NCI-H2081 treated with DMSO at 0.1 percent for 48 hours (cell line): Measurements from ENCODE around the gene SGCD.

Source experiments
- DNase-seq: peaks from one replicate; lab custom pipeline; 2025; lab: John Stamatoyannopoulos, UW

Gene SGCD

GRCh38 chr5:156326718-156327259 is at the start of gene SGCD:
Gene SGCD, plus strand, starts transcription at chr5:156327164.
- DNase-seq, result no peak

GRCh38 chr5:156277290-156277689 is 49.7 kb upstream of the SGCD start:
- DNase-seq, result no peak

- DNase-seq, result no peak
Observed at GRCh38 chr5:156295431-156295830, 31.5 kb upstream of the SGCD start.

GRCh38 chr5:156310115-156310514 is 16.8 kb upstream of the SGCD start:
- no peak for DNase-seq

- no peak for DNase-seq
Observed at GRCh38 chr5:156312897-156313694, 13.9 kb upstream of the SGCD start.

- no peak for DNase-seq
Observed at GRCh38 chr5:156314416-156314815, 12.5 kb upstream of the SGCD start.

- DNase-seq, result no peak
Observed at GRCh38 chr5:156322666-156323065, 4.3 kb upstream of the SGCD start.

GRCh38 chr5:156327296-156327695 is 332 bp downstream of the SGCD start:
- DNase-seq, result no peak

GRCh38 chr5:156328161-156328560 is 1.2 kb downstream of the SGCD start:
- no peak for DNase-seq

- no peak for DNase-seq
Observed at GRCh38 chr5:156328766-156329165, 1.8 kb downstream of the SGCD start.

- DNase-seq, result no peak
Observed at GRCh38 chr5:156329171-156329611, 2.2 kb downstream of the SGCD start.

GRCh38 chr5:156330141-156330870 is 3.3 kb downstream of the SGCD start:
- DNase-seq, result no peak

GRCh38 chr5:156331181-156331580 is 4.2 kb downstream of the SGCD start:
- DNase-seq, result no peak

GRCh38 chr5:156331845-156332244 is 4.9 kb downstream of the SGCD start:
- DNase-seq, result no peak

- DNase-seq, result no peak
Observed at GRCh38 chr5:156332245-156332644, 5.3 kb downstream of the SGCD start.

- DNase-seq, result no peak
Observed at GRCh38 chr5:156339139-156339841, 12.3 kb downstream of the SGCD start.

GRCh38 chr5:156340893-156341292 is 13.9 kb downstream of the SGCD start:
- DNase-seq, result no peak

- DNase-seq, result no peak
Observed at GRCh38 chr5:156350256-156350655, 23.3 kb downstream of the SGCD start.

GRCh38 chr5:156351423-156351822 is 24.5 kb downstream of the SGCD start:
- no peak for DNase-seq

- DNase-seq, result no peak
Observed at GRCh38 chr5:156354571-156354970, 27.6 kb downstream of the SGCD start.

GRCh38 chr5:156356238-156356637 is 29.3 kb downstream of the SGCD start:
- DNase-seq, result no peak

GRCh38 chr5:156359476-156359875 is 32.5 kb downstream of the SGCD start:
- DNase-seq, result no peak
